Measurements from ENCODE around the gene FSTL3.

- TF ChIP-seq HDAC2 (IDR thresholded peaks at IDR 0.05; ENCODE audit: borderline replicate concordance in 1 of 2, low read depth in 2 of 2, low read length in 2 of 2) (no peak), POLR2AphosphoS5 (IDR thresholded peaks at IDR 0.05; ENCODE audit: low read depth, low read length) (no peak), GABPA (IDR thresholded peaks at IDR 0.05; ENCODE audit: borderline replicate concordance, insufficient read depth, low read length) (no peak), TAF1 (IDR thresholded peaks at IDR 0.05; ENCODE audit: low read depth, low read length) (no peak), NANOG (IDR thresholded peaks at IDR 0.05; ENCODE audit: insufficient read depth, low read depth, low read length, poor library complexity, severe bottlenecking) (no peak), RFX5 (IDR thresholded peaks at IDR 0.05; ENCODE audit: borderline replicate concordance, low read depth, low read length) (no peak), TEAD4 (IDR thresholded peaks at IDR 0.05; ENCODE audit: low read depth, low read length) (no peak), ZNF274 (IDR thresholded peaks at IDR 0.05; ENCODE audit: borderline replicate concordance, extremely low read depth, low read length) (no peak), EP300 (IDR thresholded peaks at IDR 0.05; ENCODE audit: borderline replicate concordance in 1 of 2, low read depth in 2 of 2, low read length in 2 of 2) (no peak), BRCA1 (IDR thresholded peaks at IDR 0.05; ENCODE audit: low read depth, low read length) (no peak), MAX (IDR thresholded peaks at IDR 0.05) (no peak), JUN (IDR thresholded peaks at IDR 0.05; ENCODE audit: low read depth, low read length) (no peak), CTBP2 (IDR thresholded peaks at IDR 0.05; ENCODE audit: borderline replicate concordance, insufficient read depth, insufficient read length, low read length) (no peak)
- TF ChIP-seq, protein P1, sequence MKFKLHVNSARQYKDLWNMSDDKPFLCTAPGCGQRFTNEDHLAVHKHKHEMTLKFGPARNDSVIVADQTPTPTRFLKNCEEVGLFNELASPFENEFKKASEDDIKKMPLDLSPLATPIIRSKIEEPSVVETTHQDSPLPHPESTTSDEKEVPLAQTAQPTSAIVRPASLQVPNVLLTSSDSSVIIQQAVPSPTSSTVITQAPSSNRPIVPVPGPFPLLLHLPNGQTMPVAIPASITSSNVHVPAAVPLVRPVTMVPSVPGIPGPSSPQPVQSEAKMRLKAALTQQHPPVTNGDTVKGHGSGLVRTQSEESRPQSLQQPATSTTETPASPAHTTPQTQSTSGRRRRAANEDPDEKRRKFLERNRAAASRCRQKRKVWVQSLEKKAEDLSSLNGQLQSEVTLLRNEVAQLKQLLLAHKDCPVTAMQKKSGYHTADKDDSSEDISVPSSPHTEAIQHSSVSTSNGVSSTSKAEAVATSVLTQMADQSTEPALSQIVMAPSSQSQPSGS (IDR thresholded peaks at IDR 0.05; ENCODE audit: low read length): no peak
Measured at GRCh38 chr19:657611-658010, 18.6 kb upstream of the FSTL3 start.
